SK-N-SH treated with all-trans-retinoic acid at 6 μM for 48 hours (cell line): ENCODE measurements around the gene SFMBT1.
A peak's percentile ranks its signal among the peaks of the same experiment; 100 is the strongest.

ENCODE experiments used
- ATAC-seq: fragments of 200-7000 bp; cut with Tn5 transposase; 3 replicates; pipeline ENCODE4 v1.9.1; 2020; ENCODE audit warnings: mild to moderate bottlenecking, moderate library complexity
- ARNTL ChIP-seq: fragments of 450-650 bp; formaldehyde crosslinking; IDR thresholded peaks from 2 replicates; pipeline ENCODE4 v1.5.0; 2020; ENCODE audit warnings: low read depth, mild to moderate bottlenecking, moderate library complexity, borderline replicate concordance
- BACH2 ChIP-seq: fragments of 250-450 bp; sonication (Bioruptor Pico); IDR thresholded peaks from 2 replicates; pipeline ENCODE4 v1.9.0; 2021; ENCODE audit warnings: mild to moderate bottlenecking, borderline replicate concordance
- CSDC2 ChIP-seq: fragments of 250-450 bp; sonication (Bioruptor Pico); IDR thresholded peaks from 2 replicates; pipeline ENCODE4 v1.5.0; 2020; ENCODE audit warnings: mild to moderate bottlenecking, moderate library complexity
- ESRRG ChIP-seq: fragments of 250-450 bp; sonication (Bioruptor Pico); IDR thresholded peaks from 2 replicates; pipeline ENCODE4 v1.6.1; 2021; ENCODE audit warnings: mild to moderate bottlenecking
- GLIS3 ChIP-seq: fragments of 250-450 bp; sonication (Bioruptor Pico); IDR thresholded peaks from 2 replicates; pipeline ENCODE4 v1.5.0; 2020; ENCODE audit warnings: mild to moderate bottlenecking, moderate library complexity
- ISL1 ChIP-seq: fragments of 250-450 bp; sonication (Bioruptor Pico); IDR thresholded peaks from 2 replicates; pipeline ENCODE4 v2.1.2; 2022; ENCODE audit warnings: mild to moderate bottlenecking, moderate library complexity
- PATZ1 ChIP-seq: fragments of 250-450 bp; sonication (Bioruptor Pico); IDR thresholded peaks from 2 replicates; pipeline ENCODE4 v1.8.0; 2020; ENCODE audit warnings: mild to moderate bottlenecking, moderate library complexity, borderline replicate concordance
- PPARA ChIP-seq: fragments of 250-450 bp; sonication (Bioruptor Pico); IDR thresholded peaks from 2 replicates; pipeline ENCODE4 v1.5.0; 2020; ENCODE audit warnings: mild to moderate bottlenecking, borderline replicate concordance
- RARB ChIP-seq: fragments of 250-450 bp; sonication (Bioruptor Pico); IDR thresholded peaks from 2 replicates; pipeline ENCODE4 v1.8.0; 2021; ENCODE audit warnings: mild to moderate bottlenecking, moderate library complexity
- SNAI2 ChIP-seq: fragments of 250-450 bp; sonication (Bioruptor Pico); IDR thresholded peaks from 2 replicates; pipeline ENCODE4 v1.5.0; 2020; ENCODE audit warnings: mild to moderate bottlenecking, moderate library complexity
- TOX ChIP-seq: fragments of 250-450 bp; sonication (Bioruptor Pico); IDR thresholded peaks from 2 replicates; pipeline ENCODE4 v1.8.0; 2021; ENCODE audit warnings: mild to moderate bottlenecking, moderate library complexity, borderline replicate concordance
- ZC3H10 ChIP-seq: fragments of 250-450 bp; sonication (Bioruptor Pico); IDR thresholded peaks from 2 replicates; pipeline ENCODE4 v1.5.1; 2021; ENCODE audit warnings: mild to moderate bottlenecking, moderate library complexity
- ZFP3 ChIP-seq: fragments of 250-450 bp; sonication (Bioruptor Pico); IDR thresholded peaks from 2 replicates; pipeline ENCODE4 v1.5.0; 2020; ENCODE audit warnings: mild to moderate bottlenecking, moderate library complexity
- ZFP30 ChIP-seq: fragments of 450-650 bp; formaldehyde crosslinking; IDR thresholded peaks from 2 replicates; pipeline ENCODE4 v1.5.0; 2022; ENCODE audit warnings: mild to moderate bottlenecking, moderate library complexity
- ZNF565 ChIP-seq: fragments of 450-650 bp; formaldehyde crosslinking; conservative IDR thresholded peaks from 2 replicates; pipeline ENCODE4 v1.5.0; 2020; ENCODE audit warnings: low read depth, mild to moderate bottlenecking, moderate library complexity
- ZNF70 ChIP-seq: fragments of 450-650 bp; formaldehyde crosslinking; IDR thresholded peaks from 2 replicates; pipeline ENCODE4 v1.5.0; 2020; ENCODE audit warnings: mild to moderate bottlenecking, moderate library complexity
- ZNF8 ChIP-seq: fragments of 450-650 bp; formaldehyde crosslinking; IDR thresholded peaks from 2 replicates; pipeline ENCODE4 v1.5.0; 2020; ENCODE audit warnings: mild to moderate bottlenecking, moderate library complexity
- TF ChIP-seq, protein P1 (sequence below): fragments of 250-450 bp; sonication (Bioruptor Pico); IDR thresholded peaks from 2 replicates; pipeline ENCODE4 v1.5.0; 2020; ENCODE audit warnings: mild to moderate bottlenecking, moderate library complexity
- TF ChIP-seq, protein P2 (sequence below): fragments of 250-450 bp; sonication (Bioruptor Pico); IDR thresholded peaks from 2 replicates; pipeline ENCODE4 v1.5.1; 2020; ENCODE audit warnings: low read depth, mild to moderate bottlenecking, moderate library complexity
- TF ChIP-seq, protein P3 (sequence below): fragments of 250-450 bp; sonication (Bioruptor Pico); IDR thresholded peaks from 2 replicates; pipeline ENCODE4 v1.5.1; 2021; ENCODE audit warnings: mild to moderate bottlenecking, moderate library complexity

Gene SFMBT1

GRCh38 chr3:52986938-52987337 is 58.9 kb downstream of the SFMBT1 start:
- peak; percentile 55; the same call in 2 of the 3 replicates for ATAC-seq
- TF ChIP-seq ZFP30: no peak
- no peak for TF ChIP-seq ARNTL
- TF ChIP-seq, protein P1, sequence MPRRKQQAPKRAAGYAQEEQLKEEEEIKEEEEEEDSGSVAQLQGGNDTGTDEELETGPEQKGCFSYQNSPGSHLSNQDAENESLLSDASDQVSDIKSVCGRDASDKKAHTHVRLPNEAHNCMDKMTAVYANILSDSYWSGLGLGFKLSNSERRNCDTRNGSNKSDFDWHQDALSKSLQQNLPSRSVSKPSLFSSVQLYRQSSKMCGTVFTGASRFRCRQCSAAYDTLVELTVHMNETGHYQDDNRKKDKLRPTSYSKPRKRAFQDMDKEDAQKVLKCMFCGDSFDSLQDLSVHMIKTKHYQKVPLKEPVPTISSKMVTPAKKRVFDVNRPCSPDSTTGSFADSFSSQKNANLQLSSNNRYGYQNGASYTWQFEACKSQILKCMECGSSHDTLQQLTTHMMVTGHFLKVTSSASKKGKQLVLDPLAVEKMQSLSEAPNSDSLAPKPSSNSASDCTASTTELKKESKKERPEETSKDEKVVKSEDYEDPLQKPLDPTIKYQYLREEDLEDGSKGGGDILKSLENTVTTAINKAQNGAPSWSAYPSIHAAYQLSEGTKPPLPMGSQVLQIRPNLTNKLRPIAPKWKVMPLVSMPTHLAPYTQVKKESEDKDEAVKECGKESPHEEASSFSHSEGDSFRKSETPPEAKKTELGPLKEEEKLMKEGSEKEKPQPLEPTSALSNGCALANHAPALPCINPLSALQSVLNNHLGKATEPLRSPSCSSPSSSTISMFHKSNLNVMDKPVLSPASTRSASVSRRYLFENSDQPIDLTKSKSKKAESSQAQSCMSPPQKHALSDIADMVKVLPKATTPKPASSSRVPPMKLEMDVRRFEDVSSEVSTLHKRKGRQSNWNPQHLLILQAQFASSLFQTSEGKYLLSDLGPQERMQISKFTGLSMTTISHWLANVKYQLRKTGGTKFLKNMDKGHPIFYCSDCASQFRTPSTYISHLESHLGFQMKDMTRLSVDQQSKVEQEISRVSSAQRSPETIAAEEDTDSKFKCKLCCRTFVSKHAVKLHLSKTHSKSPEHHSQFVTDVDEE (CRISPR knock-in tag): no peak
- no peak for TF ChIP-seq ISL1 (CRISPR knock-in tag)
- TF ChIP-seq RARB (CRISPR knock-in tag): no peak
- no peak for TF ChIP-seq SNAI2 (CRISPR knock-in tag)

DNA sequence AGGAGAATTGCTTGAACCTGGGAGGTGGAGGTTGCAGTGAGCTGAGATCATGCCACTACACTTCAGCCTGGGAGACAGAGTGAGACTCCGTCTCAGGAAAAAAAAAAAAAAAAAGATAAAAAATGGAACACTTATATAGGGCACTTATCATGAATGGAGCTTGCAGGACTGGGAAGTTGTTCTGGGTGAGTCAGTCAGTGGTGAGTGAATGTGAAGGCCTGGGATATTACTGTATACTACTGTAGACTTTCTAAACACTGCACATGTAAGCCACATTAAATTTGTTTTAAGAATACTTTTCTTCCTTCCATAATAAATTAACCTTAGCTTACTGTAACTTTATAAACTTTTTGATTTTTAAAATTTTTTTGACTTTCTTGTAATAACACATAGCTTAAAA is 59.8 kb downstream of the SFMBT1 start:
- TF ChIP-seq PATZ1 (CRISPR knock-in tag) (no peak), ZC3H10 (CRISPR knock-in tag) (no peak), ZNF70 (CRISPR knock-in tag) (no peak), TOX (CRISPR knock-in tag) (no peak), ESRRG (CRISPR knock-in tag) (no peak)
- ATAC-seq: no peak

DNA sequence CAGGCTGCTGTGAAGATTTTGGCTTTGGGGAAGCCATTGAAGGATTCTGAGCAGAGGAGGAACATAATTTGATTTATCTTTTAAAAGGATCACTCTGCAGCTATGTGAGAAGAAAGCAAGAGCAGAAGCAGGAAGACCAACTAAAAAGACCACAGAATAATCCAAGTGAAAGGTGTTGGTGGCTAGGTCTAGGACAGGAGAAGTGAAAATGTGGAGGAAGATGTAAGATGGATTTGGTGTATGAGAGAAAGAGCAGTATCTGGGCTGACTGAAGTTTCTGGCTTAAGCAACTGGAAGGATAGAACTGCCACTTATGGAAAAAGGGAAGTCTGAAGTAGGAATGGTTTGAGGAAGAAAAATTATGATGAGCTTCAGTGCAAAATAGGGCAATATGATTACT is 62.0 kb downstream of the SFMBT1 start:
- ATAC-seq: no peak
- TF ChIP-seq CSDC2 (no peak), PATZ1 (CRISPR knock-in tag) (no peak)
- TF ChIP-seq, all 23 proteins: peak for 0

DNA sequence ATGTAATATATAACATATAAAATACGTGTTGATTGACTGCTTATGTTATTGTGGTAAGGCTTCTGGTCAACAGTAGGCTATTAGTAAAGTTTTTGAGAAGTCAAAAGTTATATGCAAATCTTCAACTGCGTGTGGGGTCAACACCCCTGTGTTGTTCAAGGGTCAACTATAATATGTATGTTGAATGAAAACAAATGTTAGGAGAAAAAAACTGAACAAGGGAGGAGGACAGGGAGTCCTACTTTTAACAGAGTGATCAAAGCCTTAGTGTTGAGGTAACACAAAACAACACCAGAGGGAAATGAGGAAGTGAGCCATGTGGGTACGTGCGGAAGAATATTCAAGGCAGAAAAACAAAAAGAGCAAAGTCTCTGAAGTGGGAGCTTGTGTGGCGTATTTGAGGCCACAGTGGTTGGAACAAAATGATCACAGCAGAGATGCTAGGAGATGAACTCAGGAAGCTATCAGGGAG is 62.5 kb downstream of the SFMBT1 start:
- TF ChIP-seq, protein P2, sequence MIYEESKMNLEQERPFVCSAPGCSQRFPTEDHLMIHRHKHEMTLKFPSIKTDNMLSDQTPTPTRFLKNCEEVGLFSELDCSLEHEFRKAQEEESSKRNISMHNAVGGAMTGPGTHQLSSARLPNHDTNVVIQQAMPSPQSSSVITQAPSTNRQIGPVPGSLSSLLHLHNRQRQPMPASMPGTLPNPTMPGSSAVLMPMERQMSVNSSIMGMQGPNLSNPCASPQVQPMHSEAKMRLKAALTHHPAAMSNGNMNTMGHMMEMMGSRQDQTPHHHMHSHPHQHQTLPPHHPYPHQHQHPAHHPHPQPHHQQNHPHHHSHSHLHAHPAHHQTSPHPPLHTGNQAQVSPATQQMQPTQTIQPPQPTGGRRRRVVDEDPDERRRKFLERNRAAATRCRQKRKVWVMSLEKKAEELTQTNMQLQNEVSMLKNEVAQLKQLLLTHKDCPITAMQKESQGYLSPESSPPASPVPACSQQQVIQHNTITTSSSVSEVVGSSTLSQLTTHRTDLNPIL (CRISPR knock-in tag): no peak
- no peak for TF ChIP-seq BACH2
- no peak for TF ChIP-seq CSDC2
- no peak for TF ChIP-seq ZNF70 (CRISPR knock-in tag)
- no peak for TF ChIP-seq SNAI2 (CRISPR knock-in tag)
- TF ChIP-seq, protein P3, sequence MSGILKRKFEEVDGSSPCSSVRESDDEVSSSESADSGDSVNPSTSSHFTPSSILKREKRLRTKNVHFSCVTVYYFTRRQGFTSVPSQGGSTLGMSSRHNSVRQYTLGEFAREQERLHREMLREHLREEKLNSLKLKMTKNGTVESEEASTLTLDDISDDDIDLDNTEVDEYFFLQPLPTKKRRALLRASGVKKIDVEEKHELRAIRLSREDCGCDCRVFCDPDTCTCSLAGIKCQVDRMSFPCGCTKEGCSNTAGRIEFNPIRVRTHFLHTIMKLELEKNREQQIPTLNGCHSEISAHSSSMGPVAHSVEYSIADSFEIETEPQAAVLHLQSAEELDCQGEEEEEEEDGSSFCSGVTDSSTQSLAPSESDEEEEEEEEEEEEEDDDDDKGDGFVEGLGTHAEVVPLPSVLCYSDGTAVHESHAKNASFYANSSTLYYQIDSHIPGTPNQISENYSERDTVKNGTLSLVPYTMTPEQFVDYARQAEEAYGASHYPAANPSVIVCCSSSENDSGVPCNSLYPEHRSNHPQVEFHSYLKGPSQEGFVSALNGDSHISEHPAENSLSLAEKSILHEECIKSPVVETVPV (CRISPR knock-in tag): no peak
- no peak for TF ChIP-seq GLIS3 (CRISPR knock-in tag)
- TF ChIP-seq PPARA: no peak
- no peak for TF ChIP-seq ZNF8 (CRISPR knock-in tag)
- TF ChIP-seq ZC3H10 (CRISPR knock-in tag): no peak
- TF ChIP-seq ZNF565: no peak
- no peak for TF ChIP-seq ZFP3 (CRISPR knock-in tag)
- TF ChIP-seq ZFP30: no peak
- no peak for ATAC-seq
